ENCODE results near the gene ECEL1.

Gene ECEL1

GRCh38 chr2:232483311-232483922, 4.2 kb downstream of the ECEL1 start:
- DNase-seq, result no peak

GRCh38 chr2:232482301-232483238, 5.1 kb downstream of the ECEL1 start:
- no peak for DNase-seq

- no peak for DNase-seq
Observed at GRCh38 chr2:232481322-232482140, 6.1 kb downstream of the ECEL1 start.

GRCh38 chr2:232480201-232481190, 7.1 kb downstream of the ECEL1 start:
- no peak for DNase-seq

- peak; percentile 3 for DNase-seq
Observed at GRCh38 chr2:232479341-232480200, 8.1 kb downstream of the ECEL1 start.

GRCh38 chr2:232478571-232479340, 8.9 kb downstream of the ECEL1 start:
- DNase-seq, result no peak

GRCh38 chr2:232477751-232478510, 9.7 kb downstream of the ECEL1 start:
- no peak for DNase-seq

- no peak for DNase-seq
Observed at GRCh38 chr2:232476791-232477190, 10.8 kb downstream of the ECEL1 start.

- DNase-seq, result no peak
Observed at GRCh38 chr2:232476045-232476444, 11.6 kb downstream of the ECEL1 start.

- no peak for DNase-seq
Observed at GRCh38 chr2:232473467-232473890, 14.2 kb downstream of the ECEL1 start.

- no peak for DNase-seq
Observed at GRCh38 chr2:232466221-232466620, 21.4 kb downstream of the ECEL1 start.

- no peak for DNase-seq
Observed at GRCh38 chr2:232465061-232465460, 22.6 kb downstream of the ECEL1 start.

- DNase-seq, result no peak
Observed at GRCh38 chr2:232464544-232464885, 23.1 kb downstream of the ECEL1 start.

- no peak for DNase-seq
Observed at GRCh38 chr2:232463701-232464543, 23.7 kb downstream of the ECEL1 start.

- DNase-seq, result no peak
Observed at GRCh38 chr2:232460171-232460570, 27.5 kb downstream of the ECEL1 start.

- DNase-seq, result no peak
Observed at GRCh38 chr2:232459419-232460035, 28.1 kb downstream of the ECEL1 start.

GRCh38 chr2:232458661-232459418, 28.8 kb downstream of the ECEL1 start:
- DNase-seq, result no peak
